Neural progenitor cell (in vitro differentiated cells): ENCODE data around the gene SYNDIG1. TPM values are rescaled to one million over a fixed set of nuclear protein-coding genes. Genes with fewer than 3 reads are reported as not detected.

Source experiments
- DNase-seq: peaks from one replicate; pipeline ENCODE4 v3.0.0-alpha.2; 2016; ENCODE audit warnings: low spot score
- H2AFZ ChIP-seq: fragments of 200-600 bp; sonication (generic); replicated peaks from 2 replicates; pipeline ENCODE4 v1.6.1; 2016; ENCODE audit warnings: antibody characterized with exemption
- H3F3A ChIP-seq: fragments of 200-600 bp; sonication (generic); 2 replicates; pipeline ENCODE4 v1.6.1; 2016; ENCODE audit warnings: antibody characterized with exemption, low read depth
- H3K27ac ChIP-seq: fragments of 200-600 bp; sonication (generic); 2 replicates; pipeline ENCODE4 v1.5.1; 2016; ENCODE audit warnings: mild to moderate bottlenecking
- H3K27me3 ChIP-seq: fragments of 200-600 bp; sonication (generic); 2 replicates; pipeline ENCODE4 v1.6.1; 2016; ENCODE audit warnings: mild to moderate bottlenecking, moderate library complexity
- H3K36me3 ChIP-seq: fragments of 200-600 bp; sonication (generic); 2 replicates; pipeline ENCODE4 v1.5.1; 2016
- H3K4me1 ChIP-seq: fragments of 200-600 bp; sonication (generic); 2 replicates; pipeline ENCODE4 v1.6.1; 2016; ENCODE audit warnings: mixed run types
- H3K4me2 ChIP-seq: fragments of 200-600 bp; sonication (generic); 2 replicates; pipeline ENCODE4 v1.6.1; 2016
- H3K4me3 ChIP-seq: fragments of 200-600 bp; sonication (generic); 2 replicates; pipeline ENCODE4 v1.5.1; 2016
- H3K79me2 ChIP-seq: fragments of 200-600 bp; sonication (generic); 2 replicates; pipeline ENCODE4 v1.6.1; 2016; ENCODE audit warnings: low read depth
- H3K9ac ChIP-seq: fragments of 200-600 bp; sonication (generic); 2 replicates; pipeline ENCODE4 v1.6.1; 2016
- H3K9me3 ChIP-seq: fragments of 200-600 bp; sonication (generic); 2 replicates; pipeline ENCODE4 v1.5.1; 2016; ENCODE audit warnings: low read depth
- H4K20me1 ChIP-seq: fragments of 200-600 bp; sonication (generic); 2 replicates; pipeline ENCODE4 v1.6.1; 2016; ENCODE audit warnings: low read depth
- H3K27ac Mint-ChIP-seq: 3 replicates; pipeline ENCODE4 v1.8.0; 2021; ENCODE audit warnings: mixed read lengths
- H3K27me3 Mint-ChIP-seq: 2 replicates; pipeline ENCODE4 v1.8.0; 2022; ENCODE audit warnings: low read depth, mild to moderate bottlenecking, inconsistent platforms, moderate library complexity, mixed read lengths; ENCODE audit not compliant: insufficient read depth
- H3K36me3 Mint-ChIP-seq: 3 replicates; pipeline ENCODE4 v1.8.0; 2021; ENCODE audit warnings: mixed read lengths
- H3K4me1 Mint-ChIP-seq: 3 replicates; pipeline ENCODE4 v1.8.0; 2021; ENCODE audit warnings: mixed read lengths
- H3K4me3 Mint-ChIP-seq: 3 replicates; pipeline ENCODE4 v1.8.0; 2021; ENCODE audit warnings: mild to moderate bottlenecking, moderate library complexity, mixed read lengths
- H3K9me3 Mint-ChIP-seq: 3 replicates; pipeline ENCODE4 v1.8.0; 2020; ENCODE audit warnings: mixed read lengths
- CTCF ChIP-seq: fragments of 200-600 bp; sonication (generic); IDR thresholded peaks from 2 replicates; pipeline ENCODE4 v1.5.1; 2017; ENCODE audit warnings: antibody characterized with exemption, mild to moderate bottlenecking
- EZH2 ChIP-seq: fragments of 200-600 bp; sonication (generic); IDR thresholded peaks from 2 replicates; pipeline ENCODE4 v1.6.1; 2017; ENCODE audit warnings: antibody characterized with exemption, mild to moderate bottlenecking, moderate library complexity
- EZH2phosphoT487 ChIP-seq: fragments of 200-600 bp; sonication (generic); IDR thresholded peaks from 2 replicates; pipeline ENCODE4 v1.6.1; 2017; ENCODE audit warnings: antibody characterized with exemption
- total RNA-seq: library from RNA; depleted of rRNA; stranded (reverse); fragments of >200 nt; gene quantifications from 2 replicates; pipeline ENCODE4 v1.2.3, GENCODE V29; 2015; ENCODE audit warnings: low replicate concordance

The SYNDIG1 gene
- total RNA-seq, 1 donor from 2014 or later: 1.0 TPM

- H3K9me3 ChIP-seq: no peaks in the 10 kb centered on the region
- no peak overlapping the region for H3K9ac ChIP-seq
- H2AFZ ChIP-seq: no peak overlapping the region
- no peak overlapping the region for H3K27ac ChIP-seq
- H3K4me1 ChIP-seq: no peaks in the 10 kb centered on the region
- no peaks in the 10 kb centered on the region for H3K36me3 Mint-ChIP-seq
- no peaks in the 10 kb centered on the region for H3F3A ChIP-seq
- no peak overlapping the region for H3K27ac Mint-ChIP-seq
- peaks cover 10% of the 10 kb centered on the region for H3K4me1 Mint-ChIP-seq
- no peak for TF ChIP-seq CTCF
- TF ChIP-seq EZH2: no peak
- no peak for TF ChIP-seq EZH2phosphoT487
- H3K36me3 ChIP-seq: no peaks in the 10 kb centered on the region
- H3K4me3 Mint-ChIP-seq: no peak overlapping the region
- no peak overlapping the region for H3K4me3 ChIP-seq
- DNase-seq: no peak
- peaks cover 4% of the 10 kb centered on the region for H3K27me3 Mint-ChIP-seq
- no peaks in the 10 kb centered on the region for H3K27me3 ChIP-seq
- peaks cover 2% of the 10 kb centered on the region for H3K9me3 Mint-ChIP-seq
- H4K20me1 ChIP-seq: no peaks in the 10 kb centered on the region
- no peak overlapping the region for H3K4me2 ChIP-seq
- no peaks in the 10 kb centered on the region for H3K79me2 ChIP-seq
Observed at GRCh38 chr20:24693466-24694156, 224.2 kb downstream of the SYNDIG1 start.

- Mint-ChIP-seq H3K4me1 (peaks cover 10% of the 10 kb centered on the region), H3K27ac (no peak overlapping the region), H3K9me3 (peaks cover 2% of the 10 kb centered on the region), H3K4me3 (no peak overlapping the region), H3K27me3 (peaks cover 4% of the 10 kb centered on the region), H3K36me3 (no peaks in the 10 kb centered on the region)
- Histone ChIP-seq H3K9ac (no peak overlapping the region), H3K27ac (no peak overlapping the region), H3K4me1 (no peaks in the 10 kb centered on the region), H3K4me2 (no peak overlapping the region), H3K79me2 (no peaks in the 10 kb centered on the region), H3K4me3 (no peak overlapping the region), H3F3A (no peaks in the 10 kb centered on the region), H3K27me3 (no peaks in the 10 kb centered on the region), H3K9me3 (no peaks in the 10 kb centered on the region), H2AFZ (no peak overlapping the region), H4K20me1 (no peaks in the 10 kb centered on the region), H3K36me3 (no peaks in the 10 kb centered on the region)
- TF ChIP-seq EZH2phosphoT487: no peak
- TF ChIP-seq CTCF: no peak
- TF ChIP-seq EZH2: no peak
- no peak for DNase-seq
Observed at GRCh38 chr20:24694157-24694726, 224.8 kb downstream of the SYNDIG1 start.

- Mint-ChIP-seq H3K4me3 (no peak overlapping the region), H3K27ac (no peak overlapping the region), H3K9me3 (peaks cover 2% of the 10 kb centered on the region), H3K36me3 (no peaks in the 10 kb centered on the region), H3K4me1 (peaks cover 10% of the 10 kb centered on the region), H3K27me3 (peaks cover 4% of the 10 kb centered on the region)
- no peak overlapping the region for H2AFZ ChIP-seq
- no peaks in the 10 kb centered on the region for H3F3A ChIP-seq
- no peak overlapping the region for H3K4me2 ChIP-seq
- H3K27ac ChIP-seq: no peak overlapping the region
- H3K4me1 ChIP-seq: no peaks in the 10 kb centered on the region
- H3K9me3 ChIP-seq: no peaks in the 10 kb centered on the region
- H4K20me1 ChIP-seq: no peaks in the 10 kb centered on the region
- H3K27me3 ChIP-seq: no peaks in the 10 kb centered on the region
- no peak for DNase-seq
- H3K4me3 ChIP-seq: no peak overlapping the region
- H3K36me3 ChIP-seq: no peaks in the 10 kb centered on the region
- no peak overlapping the region for H3K9ac ChIP-seq
- no peaks in the 10 kb centered on the region for H3K79me2 ChIP-seq
- TF ChIP-seq EZH2: no peak
- no peak for TF ChIP-seq EZH2phosphoT487
- no peak for TF ChIP-seq CTCF
Observed at GRCh38 chr20:24694727-24695528, 225.5 kb downstream of the SYNDIG1 start.
